Measurements from ENCODE around the gene KISS1R.

DNA sequence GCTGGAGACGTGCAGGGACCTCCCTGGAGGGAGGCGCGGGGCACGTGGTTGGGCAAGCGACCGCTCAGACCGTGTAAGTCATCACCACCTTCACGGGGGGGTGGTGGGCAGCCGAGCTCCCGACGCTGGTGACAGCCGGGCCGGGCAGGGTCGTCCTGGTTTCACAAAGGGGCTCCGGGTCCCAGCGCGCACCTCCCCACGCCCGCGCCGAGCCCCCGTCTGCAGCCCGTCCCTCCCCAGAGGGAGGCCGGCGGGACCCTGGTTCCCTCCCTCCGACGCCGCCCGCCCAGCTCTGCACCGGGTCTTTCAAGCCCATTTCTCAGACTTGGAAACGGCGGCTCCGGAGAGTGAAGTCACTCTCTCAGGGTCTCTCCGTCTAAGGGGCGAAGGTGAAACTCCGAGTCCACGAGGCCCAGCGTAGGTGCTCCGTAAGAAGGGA lies 8.0 kb downstream of the KISS1R start:
- TF ChIP-seq PBX3 (CRISPR knock-in tag; IDR thresholded peaks at IDR 0.05) (no peak), CTCF (tag by site-specific recombination; IDR thresholded peaks at IDR 0.05) (no peak), BCL11A (tag by site-specific recombination; IDR thresholded peaks at IDR 0.05; ENCODE audit: low read depth) (no peak), ZNF777 (tag by site-specific recombination; IDR thresholded peaks at IDR 0.05; ENCODE audit: borderline replicate concordance) (no peak; the same call in 1 of the 2 replicates), ZNF350 (tag by site-specific recombination; IDR thresholded peaks at IDR 0.05) (no peak), ZBTB44 (tag by site-specific recombination; IDR thresholded peaks at IDR 0.05) (no peak), ZFP41 (tag by site-specific recombination; IDR thresholded peaks at IDR 0.05; ENCODE audit: borderline replicate concordance) (no peak)

All from HEK293 (cell line).